Smooth muscle cell (in vitro differentiated cells): ENCODE results near the gene RIN3. TPM values are rescaled to one million over a fixed set of nuclear protein-coding genes. Genes with fewer than 3 reads are reported as not detected.

Source experiments
- DNase-seq: peaks from one replicate; lab custom pipeline; 2025; ENCODE audit not compliant: unreplicated experiment; lab: John Stamatoyannopoulos, UW
- H2AFZ ChIP-seq: fragments of 200-600 bp; sonication (generic); 2 replicates; pipeline ENCODE4 v1.6.0; 2016; ENCODE audit warnings: antibody characterized with exemption, low read depth, mild to moderate bottlenecking
- H3F3A ChIP-seq: fragments of 200-600 bp; sonication (generic); 2 replicates; pipeline ENCODE4 v1.6.0; 2017; ENCODE audit warnings: antibody characterized with exemption, low read depth
- H3K27ac ChIP-seq: fragments of 200-600 bp; sonication (generic); 2 replicates; pipeline ENCODE4 v1.5.1; 2016; ENCODE audit warnings: low read depth, mild to moderate bottlenecking
- H3K27me3 ChIP-seq: fragments of 200-600 bp; sonication (generic); 2 replicates; pipeline ENCODE4 v1.6.1; 2016; ENCODE audit warnings: low read depth, mild to moderate bottlenecking
- H3K36me3 ChIP-seq: fragments of 200-600 bp; sonication (generic); 2 replicates; pipeline ENCODE4 v1.5.1; 2016; ENCODE audit warnings: low read depth
- H3K4me1 ChIP-seq: fragments of 200-600 bp; sonication (generic); 2 replicates; pipeline ENCODE4 v1.5.1; 2016; ENCODE audit warnings: low read depth
- H3K4me2 ChIP-seq: fragments of 200-600 bp; sonication (generic); 2 replicates; pipeline ENCODE4 v1.6.0; 2016; ENCODE audit warnings: mild to moderate bottlenecking
- H3K4me3 ChIP-seq: fragments of 200-600 bp; sonication (generic); 2 replicates; pipeline ENCODE4 v1.5.1; 2016; ENCODE audit warnings: mild to moderate bottlenecking
- H3K79me2 ChIP-seq: fragments of 200-600 bp; sonication (generic); 2 replicates; pipeline ENCODE4 v1.6.0; 2016; ENCODE audit warnings: low read depth, mild to moderate bottlenecking
- H3K9ac ChIP-seq: fragments of 200-600 bp; sonication (generic); 2 replicates; pipeline ENCODE4 v1.6.0; 2016; ENCODE audit warnings: low read depth
- H3K9me3 ChIP-seq: fragments of 200-600 bp; sonication (generic); replicated peaks from 2 replicates; pipeline ENCODE4 v1.5.1; 2016; ENCODE audit warnings: low read depth
- H4K20me1 ChIP-seq: fragments of 200-600 bp; sonication (generic); 2 replicates; pipeline ENCODE4 v1.6.0; 2016; ENCODE audit warnings: low read depth
- WGBS: methylation state at CpG from one replicate; pipeline ENCODE4 v1.1.7; 2016; ENCODE audit warnings: low lambda C conversion rate; 5-methylcytosine and 5-hydroxymethylcytosine counted together
- polyA plus RNA-seq: library from polyadenylated mRNA; unstranded; fragments of >200 nt; fragmentation: Nextera tagmentation; extraction: Ambion mirVana; gene quantifications from 2 replicates; pipeline ENCODE4 v1.2.1, GENCODE V29; 2016
- total RNA-seq: library from RNA; depleted of rRNA; stranded (reverse); fragments of >200 nt; gene quantifications from 2 replicates; pipeline ENCODE4 v1.2.3, GENCODE V29; 2014
- TF ChIP-seq, protein P1 (sequence below): fragments of 200-600 bp; sonication (generic); IDR thresholded peaks from 2 replicates; pipeline ENCODE4 v1.5.1; 2017; ENCODE audit warnings: borderline replicate concordance, mild to moderate bottlenecking, antibody characterized with exemption; ENCODE audit not compliant: insufficient read depth, poor library complexity, severe bottlenecking

The RIN3 gene
- total and polyA plus RNA-seq, 2 experiments from 2014 or later = 2.7 to 3.8 TPM

DNA sequence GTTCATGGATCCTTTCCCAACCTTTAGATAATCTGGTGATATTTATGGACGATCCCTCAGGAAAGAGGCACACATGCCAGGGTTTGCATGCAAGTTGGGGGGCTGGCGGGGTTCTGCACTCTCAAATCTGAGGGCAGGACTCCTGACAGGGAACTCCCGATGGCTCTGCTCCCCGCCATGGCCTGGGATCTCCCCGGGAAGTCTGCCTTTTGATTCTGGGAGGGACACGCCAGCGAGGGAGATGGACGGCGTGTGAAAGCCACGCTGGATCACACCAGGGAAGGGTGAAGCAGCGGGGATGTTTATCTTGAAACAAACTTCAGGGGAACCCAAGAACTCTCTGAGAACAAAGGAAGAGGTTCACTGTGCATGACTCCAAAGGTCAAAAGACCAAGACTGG is 191.2 kb downstream of the RIN3 start:
- Histone ChIP-seq H3K27ac (no peak overlapping the region), H3K79me2 (no peaks in the 10 kb centered on the region), H3K27me3 (no peaks in the 10 kb centered on the region), H3K9ac (no peak overlapping the region), H3K4me1 (no peaks in the 10 kb centered on the region), H4K20me1 (no peaks in the 10 kb centered on the region), H3F3A (no peaks in the 10 kb centered on the region), H3K36me3 (peaks cover 5% of the 10 kb centered on the region), H3K4me3 (no peak overlapping the region), H2AFZ (no peak overlapping the region), H3K4me2 (no peak overlapping the region), H3K9me3 (no peaks in the 10 kb centered on the region)
- WGBS = 96% methylated on average over 11 of the region's 11 CpGs
- no peak for DNase-seq
- TF ChIP-seq, protein P1, sequence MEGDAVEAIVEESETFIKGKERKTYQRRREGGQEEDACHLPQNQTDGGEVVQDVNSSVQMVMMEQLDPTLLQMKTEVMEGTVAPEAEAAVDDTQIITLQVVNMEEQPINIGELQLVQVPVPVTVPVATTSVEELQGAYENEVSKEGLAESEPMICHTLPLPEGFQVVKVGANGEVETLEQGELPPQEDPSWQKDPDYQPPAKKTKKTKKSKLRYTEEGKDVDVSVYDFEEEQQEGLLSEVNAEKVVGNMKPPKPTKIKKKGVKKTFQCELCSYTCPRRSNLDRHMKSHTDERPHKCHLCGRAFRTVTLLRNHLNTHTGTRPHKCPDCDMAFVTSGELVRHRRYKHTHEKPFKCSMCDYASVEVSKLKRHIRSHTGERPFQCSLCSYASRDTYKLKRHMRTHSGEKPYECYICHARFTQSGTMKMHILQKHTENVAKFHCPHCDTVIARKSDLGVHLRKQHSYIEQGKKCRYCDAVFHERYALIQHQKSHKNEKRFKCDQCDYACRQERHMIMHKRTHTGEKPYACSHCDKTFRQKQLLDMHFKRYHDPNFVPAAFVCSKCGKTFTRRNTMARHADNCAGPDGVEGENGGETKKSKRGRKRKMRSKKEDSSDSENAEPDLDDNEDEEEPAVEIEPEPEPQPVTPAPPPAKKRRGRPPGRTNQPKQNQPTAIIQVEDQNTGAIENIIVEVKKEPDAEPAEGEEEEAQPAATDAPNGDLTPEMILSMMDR = no peak

- Histone ChIP-seq H3K27me3 (no peaks in the 10 kb centered on the region), H4K20me1 (no peaks in the 10 kb centered on the region), H3K27ac (no peak overlapping the region), H3K4me1 (no peaks in the 10 kb centered on the region), H3K79me2 (no peaks in the 10 kb centered on the region), H3K4me2 (no peak overlapping the region), H3F3A (no peaks in the 10 kb centered on the region), H3K9me3 (no peaks in the 10 kb centered on the region), H3K9ac (no peak overlapping the region), H3K36me3 (peaks cover 5% of the 10 kb centered on the region), H3K4me3 (no peak overlapping the region), H2AFZ (no peak overlapping the region)
- DNase-seq = no peak
- TF ChIP-seq, protein P1 = no peak
- 96% methylated on average over 15 of the region's 15 CpGs for WGBS
Observed at GRCh38 chr14:92706386-92706785, 192.8 kb downstream of the RIN3 start.

GRCh38 chr14:92709340-92710000 is 195.9 kb downstream of the RIN3 start:
- Histone ChIP-seq H3K36me3 (peaks cover 5% of the 10 kb centered on the region), H3K4me1 (no peaks in the 10 kb centered on the region), H3K27ac (no peak overlapping the region), H3K4me2 (no peak overlapping the region), H3K79me2 (no peaks in the 10 kb centered on the region), H3K9ac (no peak overlapping the region), H2AFZ (no peak overlapping the region), H3K27me3 (no peaks in the 10 kb centered on the region), H3F3A (no peaks in the 10 kb centered on the region), H4K20me1 (no peaks in the 10 kb centered on the region), H3K9me3 (no peaks in the 10 kb centered on the region), H3K4me3 (no peak overlapping the region)
- TF ChIP-seq, protein P1 = no peak
- 93% methylated on average over 13 of the region's 13 CpGs for WGBS
- DNase-seq = no peak

DNA sequence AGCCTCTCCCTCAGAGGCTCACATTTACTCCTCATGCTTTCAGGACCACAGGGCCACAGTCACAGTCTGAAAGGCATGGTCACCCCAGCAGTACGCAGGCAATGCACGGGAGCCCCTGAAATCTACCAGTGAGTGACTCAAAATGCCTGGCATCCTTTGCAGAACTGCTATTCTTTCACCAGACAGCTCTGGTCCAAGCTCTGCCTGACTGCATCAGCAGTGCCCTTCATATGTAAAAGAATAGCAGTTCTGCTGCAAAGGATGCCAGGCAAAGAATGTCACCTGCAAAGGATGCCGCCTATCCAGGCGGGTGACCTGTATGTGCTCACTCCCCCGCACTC is 196.4 kb downstream of the RIN3 start:
- Histone ChIP-seq H3K4me1 (no peaks in the 10 kb centered on the region), H3K9me3 (no peaks in the 10 kb centered on the region), H3K27ac (no peak overlapping the region), H3K4me2 (no peak overlapping the region), H3K36me3 (peaks cover 5% of the 10 kb centered on the region), H2AFZ (no peak overlapping the region), H3K4me3 (no peak overlapping the region), H3K27me3 (no peaks in the 10 kb centered on the region), H3K9ac (no peak overlapping the region), H4K20me1 (no peaks in the 10 kb centered on the region), H3F3A (no peaks in the 10 kb centered on the region), H3K79me2 (no peaks in the 10 kb centered on the region)
- TF ChIP-seq, protein P1 = no peak
- no peak for DNase-seq
- 97% methylated on average over 5 of the region's 5 CpGs for WGBS
